22Rv1 (cell line): ENCODE data around the gene TTN.

Experiments used
- H3K27ac ChIP-seq: fragments of 450-650 bp; 2 replicates; pipeline ENCODE4 v1.5.1; 2017
- CTCF ChIP-seq: fragments of 450-650 bp; IDR thresholded peaks from 2 replicates; pipeline ENCODE4 v1.5.1; 2017; ENCODE audit warnings: mild to moderate bottlenecking
- ZFX ChIP-seq: fragments of 450-650 bp; IDR thresholded peaks from 2 replicates; pipeline ENCODE4 v1.6.1; 2017; ENCODE audit warnings: antibody characterized with exemption, borderline replicate concordance

The TTN gene

DNA sequence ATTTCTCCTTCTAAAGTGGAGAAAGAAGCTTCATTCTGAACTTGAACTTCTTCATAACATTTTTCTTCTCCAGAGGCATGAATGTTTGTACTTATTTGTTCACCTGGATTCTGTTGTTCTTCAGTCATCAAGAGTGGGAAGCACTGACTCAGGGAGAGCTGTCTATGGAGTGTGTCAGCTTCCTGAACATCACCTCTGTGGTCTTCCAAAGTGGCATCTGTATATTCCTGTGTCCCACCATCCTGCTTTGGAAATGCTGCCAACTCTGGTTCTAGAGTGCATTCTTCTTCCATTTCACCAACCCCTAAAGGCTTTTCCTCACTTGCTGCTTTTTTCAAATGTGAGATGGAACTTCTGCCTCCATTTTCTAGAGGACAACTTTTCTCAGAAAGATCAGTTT lies 59.5 kb downstream of the TTN start:
- TF ChIP-seq ZFX (no peak), CTCF (no peak)
- H3K27ac ChIP-seq = no peak overlapping the region

DNA sequence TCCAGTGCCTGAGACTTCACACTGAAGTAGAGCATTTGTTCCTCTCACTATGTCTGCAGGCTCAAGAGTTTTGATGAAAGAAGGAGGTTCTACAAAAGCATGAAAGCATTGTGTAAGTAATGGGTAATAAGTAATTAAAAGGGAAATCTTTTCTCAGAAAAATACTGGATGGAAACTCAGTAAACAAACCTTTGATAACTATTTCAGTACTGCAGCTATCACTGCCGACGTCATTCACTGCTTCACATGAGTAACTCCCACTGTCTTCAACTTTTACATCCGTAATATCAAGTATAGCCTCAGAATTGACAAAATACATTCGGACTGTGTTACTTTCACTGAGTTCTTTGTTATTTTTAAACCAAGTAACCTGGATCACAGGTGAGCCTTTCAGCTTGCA lies 72.7 kb downstream of the TTN start:
- TF ChIP-seq ZFX = no peak
- TF ChIP-seq CTCF = no peak
- H3K27ac ChIP-seq = no peak overlapping the region

DNA sequence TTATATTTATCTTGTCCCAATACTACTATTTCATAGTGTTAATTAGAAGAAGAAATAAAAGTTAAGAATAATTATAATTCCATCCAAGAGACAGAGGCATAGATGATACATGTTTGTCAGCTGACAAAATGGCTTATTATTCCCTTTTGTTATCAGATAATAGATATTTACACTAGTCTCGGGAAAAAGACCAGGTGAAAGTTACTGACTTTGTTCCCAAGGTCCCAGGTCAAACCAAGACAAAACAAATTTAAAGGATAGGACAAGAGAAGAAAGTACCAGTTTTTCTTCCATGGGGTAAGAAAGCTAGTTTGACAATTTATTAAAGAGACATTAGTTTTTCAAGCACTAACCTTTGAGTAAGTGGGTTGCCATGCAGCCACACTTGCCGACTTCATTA lies 73.2 kb downstream of the TTN start:
- no peak for TF ChIP-seq ZFX
- TF ChIP-seq CTCF = no peak
- H3K27ac ChIP-seq = no peak overlapping the region

- TF ChIP-seq CTCF (no peak), ZFX (no peak)
- no peak overlapping the region for H3K27ac ChIP-seq
Observed at GRCh38 chr2:178732913-178733312, 74.3 kb downstream of the TTN start.

GRCh38 chr2:178731300-178731699 lies 75.9 kb downstream of the TTN start:
- no peak overlapping the region for H3K27ac ChIP-seq
- TF ChIP-seq ZFX = no peak
- TF ChIP-seq CTCF = no peak

GRCh38 chr2:178730049-178730448 lies 77.2 kb downstream of the TTN start:
- no peak overlapping the region for H3K27ac ChIP-seq
- no peak for TF ChIP-seq CTCF
- no peak for TF ChIP-seq ZFX

GRCh38 chr2:178723786-178724346 lies 83.4 kb downstream of the TTN start:
- no peak for TF ChIP-seq ZFX
- TF ChIP-seq CTCF = no peak
- H3K27ac ChIP-seq = no peak overlapping the region
